A673 (cell line): ENCODE data around the gene TWSG1.

ENCODE experiments used
- EZH2 ChIP-seq: fragments of 200-600 bp; sonication (generic); IDR thresholded peaks from 2 replicates; pipeline ENCODE4 v1.6.1; 2017; ENCODE audit warnings: borderline replicate concordance, low read depth, mild to moderate bottlenecking, mixed read lengths, antibody characterized with exemption, low read length; ENCODE audit not compliant: poor library complexity, severe bottlenecking
- TF ChIP-seq, protein P1 (sequence below): fragments of 300-800, 200-600 bp; sonication (generic); conservative IDR thresholded peaks from 2 replicates; pipeline ENCODE4 v1.5.1; 2017; ENCODE audit warnings: low read depth, mild to moderate bottlenecking, antibody characterized with exemption, low read length, moderate library complexity, mixed read lengths

DNA sequence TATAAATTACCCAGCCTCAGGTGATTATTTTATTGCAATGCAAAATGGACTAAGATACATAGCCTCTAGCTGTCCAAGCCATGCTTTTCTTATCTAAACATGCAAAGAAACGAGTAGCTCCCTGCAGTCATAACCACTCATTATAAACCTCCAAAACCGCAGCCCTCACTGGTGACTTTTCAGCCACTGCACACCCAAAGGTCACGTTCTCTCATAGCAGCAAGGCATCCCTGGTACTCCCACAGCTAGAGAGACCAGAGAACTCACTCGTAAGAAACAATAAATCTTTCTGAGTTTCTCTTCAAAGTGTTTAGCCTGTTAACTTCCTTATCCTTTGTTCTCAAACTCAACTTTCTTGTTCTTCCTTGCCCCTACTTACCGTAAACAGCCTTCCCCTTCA, 112.3 kb downstream of the TWSG1 start:
- TF ChIP-seq, protein P1, sequence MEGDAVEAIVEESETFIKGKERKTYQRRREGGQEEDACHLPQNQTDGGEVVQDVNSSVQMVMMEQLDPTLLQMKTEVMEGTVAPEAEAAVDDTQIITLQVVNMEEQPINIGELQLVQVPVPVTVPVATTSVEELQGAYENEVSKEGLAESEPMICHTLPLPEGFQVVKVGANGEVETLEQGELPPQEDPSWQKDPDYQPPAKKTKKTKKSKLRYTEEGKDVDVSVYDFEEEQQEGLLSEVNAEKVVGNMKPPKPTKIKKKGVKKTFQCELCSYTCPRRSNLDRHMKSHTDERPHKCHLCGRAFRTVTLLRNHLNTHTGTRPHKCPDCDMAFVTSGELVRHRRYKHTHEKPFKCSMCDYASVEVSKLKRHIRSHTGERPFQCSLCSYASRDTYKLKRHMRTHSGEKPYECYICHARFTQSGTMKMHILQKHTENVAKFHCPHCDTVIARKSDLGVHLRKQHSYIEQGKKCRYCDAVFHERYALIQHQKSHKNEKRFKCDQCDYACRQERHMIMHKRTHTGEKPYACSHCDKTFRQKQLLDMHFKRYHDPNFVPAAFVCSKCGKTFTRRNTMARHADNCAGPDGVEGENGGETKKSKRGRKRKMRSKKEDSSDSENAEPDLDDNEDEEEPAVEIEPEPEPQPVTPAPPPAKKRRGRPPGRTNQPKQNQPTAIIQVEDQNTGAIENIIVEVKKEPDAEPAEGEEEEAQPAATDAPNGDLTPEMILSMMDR, result no peak
- TF ChIP-seq EZH2, result no peak
